ENCODE results near the gene AQP1.

The AQP1 gene

GRCh38 chr7:30934732-30935568, 23.3 kb downstream of the AQP1 start:
- no peak for DNase-seq

DNA sequence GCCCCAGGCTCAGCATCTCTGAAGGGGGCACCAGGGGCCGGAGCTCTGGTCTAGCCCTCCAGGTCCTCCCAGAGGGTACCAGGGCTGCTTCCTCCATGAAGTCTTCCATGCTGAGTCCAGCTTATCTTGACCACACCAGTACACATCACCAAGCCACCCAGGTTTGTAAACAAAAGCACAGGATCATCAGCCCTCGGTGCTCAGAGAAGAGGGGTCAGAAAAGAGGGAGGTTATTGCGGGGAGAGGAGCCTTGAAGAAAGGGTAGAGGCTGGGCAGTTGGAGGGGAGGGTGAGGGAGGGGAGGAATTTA, 23.9 kb downstream of the AQP1 start:
- no peak for DNase-seq

DNA sequence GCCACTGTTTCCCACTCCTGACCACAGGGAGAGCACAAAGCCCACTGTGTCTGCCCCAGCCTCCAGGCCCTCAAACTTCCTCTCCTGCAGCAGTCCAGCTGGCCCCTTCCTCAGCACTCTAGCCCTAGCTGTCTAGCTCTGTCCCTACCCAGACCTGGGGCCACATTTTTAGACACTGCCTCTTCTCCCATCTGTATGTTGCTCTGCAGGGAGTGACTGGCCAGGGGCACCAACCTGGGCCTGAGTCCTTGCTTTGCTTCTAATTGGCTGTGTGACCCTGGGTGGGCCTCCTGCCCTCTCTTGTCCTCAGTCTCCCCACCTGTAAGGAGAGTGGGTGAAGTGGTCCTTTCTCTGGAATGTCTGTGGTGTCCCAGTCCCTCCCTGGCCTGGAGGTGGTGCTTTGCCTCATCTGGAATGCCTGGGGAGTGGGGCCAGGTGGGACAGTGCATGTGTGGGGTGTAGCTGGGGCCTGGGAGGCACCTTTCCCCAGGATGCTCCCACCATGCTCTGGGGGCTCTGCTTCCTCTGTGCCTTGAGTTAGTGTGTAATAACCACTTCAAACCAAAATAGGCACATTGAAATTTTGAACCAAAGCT, 25.1 kb downstream of the AQP1 start:
- no peak for DNase-seq

DNA sequence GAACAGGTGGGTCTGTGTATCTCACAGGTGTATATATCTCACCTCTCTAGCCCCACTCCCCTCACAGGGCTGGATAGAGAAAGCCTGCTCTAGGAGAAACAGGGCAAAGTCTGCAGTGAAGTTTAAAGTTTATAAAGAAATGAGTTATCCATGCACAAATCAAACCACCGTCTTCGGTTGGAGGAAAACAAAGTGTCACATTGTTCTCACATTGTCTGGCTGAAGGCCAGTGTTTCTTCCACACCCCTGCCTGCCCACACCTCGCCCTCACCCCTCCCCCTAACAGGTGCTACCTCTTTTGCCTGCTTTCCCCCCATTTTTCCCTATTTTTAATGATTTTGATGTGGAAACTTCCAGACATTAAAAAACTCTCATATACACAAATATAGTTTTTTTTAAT, 25.8 kb downstream of the AQP1 start:
- no peak for DNase-seq

DNA sequence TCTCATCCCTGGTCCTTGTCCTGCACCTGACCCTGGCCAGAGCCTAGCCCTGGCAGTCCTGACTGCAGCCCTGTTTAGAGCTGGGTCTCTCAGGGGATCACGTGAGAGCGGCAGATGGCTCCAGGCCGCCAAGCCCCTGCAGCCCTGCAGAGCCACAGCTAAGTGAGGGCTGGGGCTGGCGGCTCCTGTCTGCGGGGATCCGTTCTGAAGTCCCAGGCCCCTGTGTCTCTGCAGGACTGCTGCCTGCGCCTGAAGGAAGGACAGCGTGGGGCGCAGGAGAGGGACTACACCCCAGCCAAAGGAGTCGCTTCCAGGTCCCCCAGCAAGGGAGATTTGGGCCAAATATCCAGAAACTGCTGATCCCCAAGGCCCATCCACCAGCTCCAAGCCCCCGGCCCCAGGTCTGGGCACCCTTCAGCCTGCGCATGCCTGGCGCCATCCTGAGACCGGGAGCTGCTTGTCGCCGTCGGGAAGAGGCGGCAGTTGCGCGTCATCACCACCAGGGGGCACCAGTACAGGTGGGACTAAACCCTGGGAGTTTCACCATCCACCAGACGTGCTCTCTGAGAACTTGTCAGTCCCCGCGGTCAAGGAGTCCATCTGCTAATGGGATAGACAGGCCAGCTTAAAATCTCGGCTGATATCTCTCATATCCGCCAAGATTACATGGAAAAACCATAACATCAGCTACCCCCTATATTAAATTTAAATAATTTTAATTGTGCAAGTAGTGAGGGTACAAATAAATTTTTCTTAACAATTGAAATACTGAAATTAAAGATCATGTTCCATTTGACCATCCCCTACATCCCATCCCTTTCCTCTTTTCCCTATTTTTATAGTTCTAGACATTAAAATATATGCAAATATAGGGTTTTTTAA, 27.0 kb downstream of the AQP1 start:
- DNase-seq = peak in 38 of 51 donors; percentile 11 to 77 (median 51)

GRCh38 chr7:30941582-30942323, 30.1 kb downstream of the AQP1 start:
- DNase-seq = no peak

GRCh38 chr7:30950197-30950596, 38.5 kb downstream of the AQP1 start:
- DNase-seq = no peak

DNA sequence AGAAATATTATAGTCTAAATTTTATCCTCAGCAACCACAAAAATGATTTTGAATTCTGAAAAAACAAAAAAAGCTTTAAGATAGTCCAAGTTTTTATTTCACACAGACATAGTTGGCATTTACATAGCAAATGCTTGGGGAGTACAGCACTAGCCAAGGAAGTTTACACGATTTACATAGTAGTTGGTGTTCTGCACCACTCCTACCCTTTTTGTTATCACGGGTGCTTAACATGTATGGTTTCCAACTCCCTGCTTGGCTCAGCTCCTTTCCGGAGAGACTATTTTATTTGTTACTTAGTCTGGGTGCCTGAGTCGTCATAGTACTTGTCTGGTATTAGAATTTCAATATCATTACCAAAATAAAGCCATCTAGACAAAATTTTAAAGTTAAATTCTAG, 43.3 kb downstream of the AQP1 start:
- DNase-seq = no peak

- no peak for DNase-seq
These were observed 45.1 kb downstream of the AQP1 start for GRCh38 chr7:30956704-30957103.

DNA sequence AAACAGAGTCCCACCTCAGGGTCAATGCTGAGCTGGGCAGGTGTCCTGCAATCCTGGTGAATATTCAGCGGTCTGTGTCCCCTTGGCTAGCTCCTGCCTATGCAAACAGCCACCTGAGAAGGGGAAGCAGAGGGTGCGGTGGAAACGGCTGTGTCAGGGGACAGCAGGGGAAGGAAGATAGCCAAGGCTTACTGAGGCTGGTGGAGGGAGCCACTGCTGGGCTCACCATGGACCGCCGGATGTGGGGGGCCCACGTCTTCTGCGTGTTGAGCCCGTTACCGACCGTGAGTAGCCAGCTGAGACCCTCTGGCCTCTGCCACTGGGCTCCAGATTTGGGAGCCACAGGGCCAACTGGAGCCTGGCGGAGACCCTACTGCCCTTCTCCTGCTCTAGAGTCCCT, 52.2 kb downstream of the AQP1 start, which contains the start of gene GHRHR:
GHRHR (plus strand) TSS at position 112 of the 400 bp plus-strand sequence; CDS start at position 228, 116 bp downstream.
- no peak for DNase-seq

DNA sequence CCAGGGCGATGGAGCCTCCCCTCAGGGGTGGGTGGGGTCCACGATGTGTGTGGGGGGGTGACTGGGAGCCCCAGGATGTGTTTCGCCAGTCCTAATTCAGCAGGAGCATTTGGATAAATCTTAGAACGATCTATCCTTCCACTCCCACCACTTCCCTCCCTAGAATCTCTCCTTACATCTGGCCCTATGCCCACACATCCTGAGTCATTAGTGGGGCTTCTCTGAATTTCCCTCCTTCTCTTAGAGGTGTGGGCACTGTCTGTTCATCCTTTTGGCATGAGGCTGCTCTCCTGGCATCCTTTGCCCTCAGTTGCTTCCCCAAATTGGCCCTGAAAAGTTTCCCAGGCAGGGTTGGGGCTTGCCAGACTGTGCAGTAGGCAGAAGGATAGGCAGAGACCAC, 53.7 kb downstream of the AQP1 start:
- DNase-seq = peak in 1 of 51 donors; percentile 20

DNA sequence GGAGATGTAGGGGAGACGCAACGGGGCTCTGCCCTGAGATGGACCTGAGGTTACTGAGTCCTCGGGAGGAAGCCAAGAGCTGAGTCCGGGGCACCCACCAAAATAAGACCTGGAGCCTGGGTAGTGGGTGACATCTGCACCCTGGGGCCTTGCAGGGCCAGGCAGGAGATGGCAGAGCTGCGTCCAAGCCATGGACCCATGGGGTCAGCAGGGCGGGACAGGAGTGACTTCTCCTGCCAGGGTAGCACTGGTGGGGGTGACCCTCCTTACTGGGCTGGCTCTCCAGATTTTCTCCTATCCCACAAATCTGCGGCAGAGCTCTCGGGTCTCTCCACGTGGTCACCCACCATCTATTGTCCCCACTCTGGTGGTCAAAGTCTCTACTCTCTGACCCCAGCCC, 54.2 kb downstream of the AQP1 start:
- DNase-seq = no peak

- DNase-seq = no peak
These were observed 56.6 kb downstream of the AQP1 start for GRCh38 chr7:30968294-30968693.

DNA sequence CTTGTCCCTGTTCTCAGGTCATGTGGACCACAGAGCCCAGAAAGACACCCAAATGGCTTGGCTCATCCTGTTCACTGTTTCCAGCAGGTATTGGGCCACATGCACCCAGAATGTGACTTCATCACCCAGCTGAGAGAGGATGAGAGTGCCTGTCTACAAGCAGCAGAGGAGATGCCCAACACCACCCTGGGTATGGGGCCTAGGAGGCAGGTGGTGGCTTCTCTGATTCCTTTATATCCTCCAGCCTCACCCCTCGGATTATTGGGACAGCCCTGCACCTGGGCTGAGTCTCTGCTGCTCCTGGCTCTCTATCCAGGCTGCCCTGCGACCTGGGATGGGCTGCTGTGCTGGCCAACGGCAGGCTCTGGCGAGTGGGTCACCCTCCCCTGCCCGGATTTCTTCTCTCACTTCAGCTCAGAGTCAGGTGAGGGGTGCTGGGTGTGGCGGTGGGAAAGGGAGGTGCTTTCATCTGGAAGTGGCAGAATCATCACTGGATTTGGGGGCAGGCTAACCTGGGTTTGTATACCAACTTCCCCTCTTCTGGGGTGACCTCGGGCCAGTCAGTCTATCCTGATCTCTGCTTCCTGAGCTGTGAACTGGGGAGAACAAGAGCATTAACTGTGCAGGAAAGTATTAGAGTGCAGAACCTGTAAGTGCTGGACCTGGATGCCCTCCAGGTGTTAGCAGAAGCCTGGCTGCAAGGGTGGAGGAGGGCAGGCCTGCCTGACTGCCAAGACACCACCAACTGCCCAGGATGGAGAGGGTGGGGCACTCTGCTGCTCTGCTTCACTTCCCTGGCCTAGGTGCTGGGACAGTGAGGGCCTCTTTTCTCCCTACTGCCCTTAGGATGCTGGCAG, 57.3 kb downstream of the AQP1 start:
- no peak for DNase-seq

GRCh38 chr7:30969604-30969970, 57.9 kb downstream of the AQP1 start:
- no peak for DNase-seq

GRCh38 chr7:30970074-30970473, 58.4 kb downstream of the AQP1 start:
- no peak for DNase-seq

DNA sequence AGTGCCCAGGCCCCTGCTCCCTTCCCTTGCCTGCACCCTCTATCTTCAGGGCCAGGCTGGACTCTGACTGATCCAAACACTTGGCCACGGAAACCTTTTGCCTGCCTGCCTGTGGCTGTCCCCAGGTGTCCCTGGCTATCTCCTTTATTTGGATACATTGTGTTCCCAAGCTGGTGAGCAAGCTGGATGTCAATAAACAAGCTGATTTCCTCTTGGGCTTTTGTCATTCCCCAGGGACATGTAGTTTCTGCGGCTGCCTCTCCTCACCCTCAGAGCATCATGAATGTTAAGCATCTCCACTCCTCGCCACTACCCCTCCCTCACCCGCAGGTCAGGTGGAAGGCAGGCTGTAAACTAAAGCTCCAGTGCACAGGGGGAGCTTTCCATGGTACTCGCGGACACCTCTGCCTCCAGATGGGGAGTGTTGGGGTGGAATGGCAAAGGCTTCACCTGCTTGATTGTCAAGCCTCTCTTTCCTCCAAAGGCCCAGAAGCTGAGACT, 59.0 kb downstream of the AQP1 start:
- DNase-seq = no peak

- DNase-seq = no peak
These were observed 59.8 kb downstream of the AQP1 start for GRCh38 chr7:30971440-30971839.

- DNase-seq = no peak
These were observed 60.3 kb downstream of the AQP1 start for GRCh38 chr7:30971840-30972563.

DNA sequence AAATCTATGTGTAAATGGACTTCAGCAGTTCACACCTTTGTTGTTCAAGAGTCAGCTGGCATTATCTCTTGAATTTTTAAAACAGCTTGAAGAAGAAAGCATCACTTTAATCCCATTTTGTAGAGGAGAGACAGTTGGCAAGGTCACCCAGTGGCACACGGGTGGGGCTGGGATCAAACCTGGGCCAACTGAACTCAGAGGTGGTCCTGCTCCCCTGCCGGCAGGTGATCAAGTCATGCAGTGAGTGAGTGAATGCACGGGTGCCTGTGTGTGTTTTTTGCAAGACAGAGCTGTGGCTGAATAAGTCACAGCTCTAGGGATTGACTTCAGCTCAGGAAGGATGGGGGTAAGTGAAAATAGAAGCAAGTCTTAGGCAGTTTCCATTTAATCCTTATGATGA, 61.6 kb downstream of the AQP1 start:
- DNase-seq = no peak
